ENCODE measurements around the gene BNC1.
"Not testable (repeated sequence)": the region's sequence is repeated elsewhere in the genome, so short reads cannot be mapped to it uniquely, and the experiment has no call there.

BNC1 gene

DNA sequence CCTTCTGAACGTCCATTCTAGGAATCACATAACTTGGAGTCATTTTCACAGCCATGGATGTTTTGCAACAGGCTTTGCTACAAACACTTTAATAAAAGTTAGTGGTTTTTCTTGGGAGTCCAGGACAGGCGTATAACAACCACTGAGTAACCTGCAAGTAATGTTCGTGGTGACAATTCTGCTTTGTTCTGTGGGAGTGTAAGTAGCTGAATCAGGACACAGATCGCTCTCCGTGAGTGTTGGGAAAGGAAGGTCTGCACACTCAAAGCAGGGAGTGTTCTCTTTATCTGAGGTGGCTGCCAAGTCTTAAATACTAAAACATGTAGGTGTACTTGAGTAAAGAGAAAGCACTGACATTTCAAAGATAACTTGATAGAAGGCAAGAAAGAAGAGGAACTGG, 7.9 kb upstream of the BNC1 start:
- no peak for DNase-seq

DNA sequence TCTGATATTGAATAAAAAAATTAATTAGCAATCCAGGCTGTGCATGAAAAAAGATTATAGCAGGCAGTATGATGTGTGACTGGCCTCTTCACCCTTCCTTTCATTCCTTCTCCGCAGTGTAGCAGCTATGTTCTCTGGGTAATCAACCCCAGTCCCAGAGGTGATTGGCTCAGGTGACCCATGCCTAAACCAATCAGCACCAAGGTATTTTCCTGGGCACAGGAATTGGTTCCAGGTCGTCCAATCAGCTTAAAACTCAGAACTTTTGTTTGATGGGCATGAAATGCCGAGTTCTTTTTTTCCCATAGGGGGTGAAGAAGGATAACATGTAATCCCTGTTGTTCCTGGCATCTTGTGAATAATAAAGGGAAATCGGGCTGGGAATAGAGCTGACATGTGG, 5.8 kb upstream of the BNC1 start:
- no peak for DNase-seq

DNA sequence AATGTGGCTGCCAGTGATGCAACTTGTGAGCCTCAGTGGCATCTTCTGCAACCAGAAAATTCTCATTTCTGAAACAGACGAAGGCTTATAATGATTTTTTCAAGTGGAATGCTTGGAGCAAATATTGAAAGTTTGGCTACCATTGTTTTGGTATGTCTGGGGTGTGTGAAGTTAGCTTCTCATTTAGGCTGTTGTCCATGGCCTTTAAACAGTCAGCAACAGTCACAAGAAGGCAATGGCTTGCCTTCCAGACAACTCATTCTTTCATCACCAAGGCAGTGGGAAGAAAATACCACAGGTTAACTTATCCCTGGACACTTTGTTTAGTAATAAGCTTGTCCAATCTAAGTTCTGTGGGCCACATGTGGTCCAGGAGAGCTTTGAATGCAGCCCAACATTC, 4.7 kb upstream of the BNC1 start:
- no peak for DNase-seq

DNA sequence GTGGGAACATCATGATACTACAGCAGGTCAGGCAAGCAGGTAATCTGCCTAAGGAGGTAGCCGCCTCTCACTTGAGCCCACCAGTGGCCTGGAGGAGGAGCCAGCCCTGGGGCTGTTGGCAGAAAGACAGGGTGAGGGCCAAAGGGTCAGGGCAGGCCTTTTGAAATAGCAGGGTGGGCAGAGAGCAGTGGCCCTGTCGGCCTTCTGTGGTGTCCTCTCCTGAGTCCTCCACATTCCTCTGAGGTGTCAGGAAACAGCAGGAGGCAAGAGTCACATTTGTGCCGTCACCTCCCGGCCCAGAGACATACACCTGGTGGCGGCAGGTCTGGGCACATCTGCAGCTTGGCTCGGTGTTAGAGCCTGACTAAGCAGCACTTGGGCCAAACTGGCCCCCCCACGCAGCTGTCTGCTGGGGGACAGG, 3.9 kb upstream of the BNC1 start:
- no peak for DNase-seq

DNA sequence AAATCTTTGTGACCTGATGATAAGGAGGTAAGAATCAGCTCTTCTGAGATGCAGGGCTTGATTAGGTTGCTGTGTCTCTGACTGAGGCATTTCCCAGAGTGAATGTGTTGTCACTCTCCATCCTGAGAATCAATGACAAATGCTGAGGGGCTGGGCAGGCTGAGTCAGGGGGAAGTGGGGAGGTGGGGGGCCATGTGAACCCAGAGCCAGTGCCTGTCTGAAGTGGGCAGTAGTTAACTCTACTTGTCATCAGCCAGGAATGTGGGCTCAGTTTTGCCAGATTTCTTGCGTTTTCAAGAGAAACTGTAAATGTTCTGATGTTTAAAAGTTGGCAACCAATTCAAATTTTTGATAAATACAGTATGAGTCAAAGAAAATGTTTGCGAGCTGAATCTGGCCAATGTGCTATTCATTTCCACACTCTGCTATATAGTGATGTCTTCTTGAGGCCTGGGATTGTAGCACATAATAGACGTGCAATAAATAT, 3.1 kb upstream of the BNC1 start:
- no peak for DNase-seq

DNA sequence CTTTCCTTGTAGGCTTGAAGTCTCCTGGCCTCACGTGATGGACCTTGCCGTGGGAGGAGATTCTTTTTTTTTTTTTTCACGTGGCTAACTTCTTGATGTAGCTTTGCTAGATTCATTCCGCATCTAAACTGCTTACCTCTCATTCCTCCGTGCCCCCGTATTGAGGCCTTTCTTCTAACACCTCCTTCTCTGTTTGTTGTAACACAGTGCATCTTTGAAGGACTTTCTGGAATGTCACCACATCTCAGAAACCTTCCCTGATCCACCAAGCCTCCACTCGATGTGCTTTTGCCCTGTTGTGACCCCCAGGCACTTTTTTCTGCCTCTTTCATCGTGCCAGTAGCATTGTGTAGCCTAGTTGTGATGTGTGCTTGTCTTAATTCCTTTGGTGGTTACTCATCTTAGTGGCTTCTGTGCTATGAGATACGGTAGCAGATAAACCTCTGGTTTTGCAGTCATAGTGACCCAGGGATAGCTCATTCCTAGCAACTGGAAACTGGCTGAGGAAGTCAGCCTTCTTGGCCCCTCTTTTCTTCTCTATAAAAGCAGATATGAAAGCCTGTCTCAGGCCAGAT, 1.6 kb upstream of the BNC1 start:
- DNase-seq = no peak

DNA sequence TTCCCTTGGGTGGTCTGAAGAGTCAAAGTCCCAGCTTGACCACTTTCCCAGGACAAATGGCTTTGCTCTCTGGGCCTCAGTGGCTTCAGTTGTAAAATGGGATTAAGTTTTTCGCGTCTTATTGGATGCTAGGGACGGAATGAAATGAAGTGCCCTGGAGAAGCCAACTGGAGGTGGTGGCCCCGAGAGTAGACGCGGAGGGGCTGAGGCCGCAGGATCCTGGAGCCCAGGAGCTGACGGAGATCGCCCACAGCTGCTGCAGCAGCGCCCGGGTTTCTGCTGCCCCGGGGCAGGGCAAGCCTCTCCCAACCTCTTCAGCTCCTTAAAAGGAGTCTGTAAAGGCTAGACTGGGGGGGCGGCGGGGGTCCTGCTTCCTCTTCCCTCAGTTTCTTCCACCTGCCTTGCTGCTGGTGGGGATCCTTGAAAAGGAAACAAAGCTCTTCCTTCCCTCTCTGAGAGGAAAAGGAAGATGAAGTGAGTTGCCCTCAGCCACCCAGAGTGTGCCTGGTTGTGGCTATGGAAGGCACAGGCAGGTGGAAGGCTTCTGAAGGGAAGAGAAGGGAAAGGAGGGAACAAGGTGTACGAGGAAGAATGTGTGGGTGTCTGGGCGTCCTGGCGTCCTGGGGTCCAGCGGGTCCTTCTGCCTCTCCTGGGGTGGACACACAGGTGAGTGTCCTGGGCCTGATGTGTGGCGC, 967 bp upstream of the BNC1 start:
- no peak for DNase-seq

DNA sequence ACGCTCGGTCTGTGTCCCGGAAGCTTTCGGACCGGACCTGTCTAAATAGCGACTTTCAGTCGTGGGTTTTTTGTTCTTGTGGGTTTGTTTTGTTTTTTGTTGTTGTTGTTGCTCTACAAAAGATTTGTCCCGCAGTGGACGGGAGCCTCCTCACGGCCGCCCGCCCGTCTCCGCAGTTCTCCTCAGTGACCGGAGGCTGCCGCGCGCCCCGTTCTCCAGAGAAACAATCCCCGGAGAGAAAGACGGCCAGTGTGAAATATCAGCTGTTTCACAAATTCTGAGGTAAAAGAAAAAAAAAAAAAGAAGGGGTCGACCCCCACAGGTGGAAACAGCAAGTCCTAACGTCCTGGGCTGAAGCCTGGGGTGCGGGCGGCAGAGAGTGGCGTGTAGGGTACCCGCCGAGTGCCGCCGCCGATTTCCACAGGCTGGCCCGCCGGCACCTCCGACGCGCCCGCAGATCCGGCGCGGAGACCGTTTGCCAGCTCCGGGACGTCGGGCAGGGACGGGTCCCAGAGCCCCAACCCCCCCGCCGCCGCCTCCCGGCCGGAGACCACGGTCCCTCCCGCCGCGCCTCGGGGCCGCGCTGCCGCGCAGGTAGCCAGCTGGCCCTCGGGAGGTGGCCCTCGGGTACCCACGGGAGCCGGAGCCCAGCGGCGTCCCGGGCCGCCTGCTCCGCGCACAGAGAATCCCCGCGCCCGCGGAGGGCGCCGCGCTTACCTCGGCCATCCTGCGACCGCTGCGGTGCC, 478 bp downstream of the BNC1 start:
- no peak for DNase-seq

DNA sequence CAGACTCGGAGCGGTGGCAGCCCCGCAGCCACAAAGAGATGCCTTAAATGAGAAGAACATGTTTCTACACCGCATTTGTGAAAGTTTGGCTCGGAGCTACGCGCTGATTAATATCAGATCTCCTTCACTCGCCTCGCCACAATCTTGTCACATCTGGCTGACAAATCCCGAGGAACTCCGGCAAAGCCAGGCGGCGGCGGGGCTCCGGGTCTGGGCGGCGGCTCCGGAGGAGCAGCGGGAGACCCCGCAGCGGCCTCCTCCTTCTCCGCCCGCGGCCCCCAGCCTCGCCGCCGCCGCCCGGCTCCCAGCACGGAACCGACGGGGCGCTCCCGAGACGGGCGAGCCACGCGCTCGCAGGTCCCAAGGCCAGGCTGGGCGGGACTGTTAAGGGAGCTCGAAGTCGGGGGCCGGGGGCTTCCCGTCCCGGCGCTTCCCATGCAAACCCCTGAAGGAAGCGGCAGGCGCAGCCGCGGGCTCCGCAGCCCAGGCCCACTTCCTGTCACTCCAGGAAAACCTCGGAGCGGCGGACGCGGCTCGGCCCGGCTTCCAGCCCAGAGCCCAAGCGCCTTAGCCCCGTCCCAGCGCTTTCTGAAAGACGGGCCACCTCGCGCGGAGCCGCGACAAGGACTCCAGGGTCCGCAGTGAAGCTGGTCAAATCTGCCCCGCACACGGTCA, 1.2 kb downstream of the BNC1 start:
- DNase-seq = no peak

DNA sequence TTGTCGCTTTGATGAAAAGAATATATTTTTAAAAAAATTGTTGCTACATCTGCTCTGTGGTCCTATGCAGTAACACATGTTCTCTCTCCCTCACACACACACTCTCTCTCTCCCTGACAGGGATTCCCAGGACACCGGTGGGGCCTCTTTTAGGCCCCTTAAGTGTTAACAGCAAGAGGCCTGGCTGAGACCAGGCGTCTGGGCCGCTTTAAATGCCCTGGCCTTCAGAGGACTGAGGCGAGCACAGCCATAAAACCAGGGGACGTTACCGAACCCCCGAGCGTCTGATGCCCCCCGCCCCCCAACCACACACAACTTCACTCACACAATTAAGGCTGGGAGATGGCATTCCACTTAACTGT, 1.7 kb downstream of the BNC1 start:
- no peak for DNase-seq

DNA sequence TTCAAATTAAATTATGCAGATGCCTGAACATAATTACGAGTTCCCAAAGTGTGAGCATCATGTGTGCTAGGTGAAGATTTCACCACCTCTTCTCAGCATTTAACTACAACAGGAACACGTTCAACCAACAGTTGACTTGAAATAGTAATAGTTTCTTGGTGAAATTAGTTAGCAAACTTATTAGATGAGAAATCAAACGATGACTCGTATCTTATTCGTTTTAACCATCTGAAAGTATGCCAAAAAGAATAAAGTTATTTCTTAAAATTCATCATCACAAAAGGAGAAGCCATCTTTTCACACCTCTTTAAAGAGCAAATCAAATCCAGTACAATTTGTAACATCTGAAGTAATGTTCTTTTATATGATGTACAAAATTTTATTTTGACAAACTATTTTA, 2.3 kb downstream of the BNC1 start:
- no peak for DNase-seq

DNA sequence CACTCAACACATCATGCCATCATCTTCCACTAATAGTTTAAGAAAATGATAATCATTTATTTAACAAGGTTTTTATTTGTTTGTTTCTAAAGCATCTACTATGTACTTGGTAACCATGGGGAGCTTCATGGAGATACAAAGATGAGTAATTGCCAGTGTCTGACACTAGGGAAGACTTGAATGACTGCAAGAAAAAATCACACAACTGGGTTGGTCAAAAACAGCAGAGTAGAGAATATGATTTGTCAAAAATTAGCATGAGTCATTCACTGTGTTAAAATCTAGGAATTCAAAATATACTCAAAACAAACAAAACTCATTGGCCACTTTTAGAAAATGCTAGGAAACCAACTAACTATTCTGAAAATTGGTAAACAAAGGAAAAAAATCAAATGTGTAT, 6.3 kb downstream of the BNC1 start:
- no peak for DNase-seq

DNA sequence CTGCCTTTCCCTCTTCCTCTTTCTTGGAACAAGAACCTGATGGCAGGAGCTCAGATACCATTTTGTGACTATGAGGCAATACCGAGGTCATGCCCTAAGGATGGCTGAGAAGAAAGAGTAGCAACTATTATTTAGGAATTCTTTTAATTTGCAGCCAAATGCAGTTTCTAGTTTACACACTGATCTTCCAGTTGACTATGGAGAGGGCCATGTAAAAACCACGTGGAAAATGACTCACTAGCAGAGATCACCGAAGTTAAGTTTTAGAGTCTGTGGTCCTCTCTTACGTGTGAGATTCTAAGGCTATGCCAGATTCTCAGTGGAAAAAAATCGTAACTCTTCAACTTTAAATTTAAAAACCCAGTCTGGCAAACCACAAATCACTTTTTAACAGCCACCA, 7.8 kb downstream of the BNC1 start:
- no peak for DNase-seq

DNA sequence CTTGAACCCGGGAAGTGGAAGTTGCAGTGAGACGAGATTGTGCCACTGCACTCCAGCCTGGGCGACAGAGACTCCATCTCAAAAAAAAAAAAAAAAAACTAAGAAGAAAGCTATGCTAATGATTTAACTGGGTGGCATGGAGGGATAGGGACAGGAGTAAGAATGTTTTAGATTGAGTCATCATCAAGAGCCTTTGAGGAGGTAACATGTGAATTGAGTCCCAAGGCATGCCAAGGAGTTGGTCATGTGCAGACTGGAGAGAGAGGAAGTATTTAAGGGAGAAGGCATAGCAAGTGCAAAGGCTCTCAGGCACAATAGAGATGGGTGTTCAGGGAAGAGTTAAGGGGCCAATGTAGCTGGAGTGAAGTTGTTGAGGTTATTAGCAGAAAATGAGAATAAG, 9.1 kb downstream of the BNC1 start:
- no peak for DNase-seq

DNA sequence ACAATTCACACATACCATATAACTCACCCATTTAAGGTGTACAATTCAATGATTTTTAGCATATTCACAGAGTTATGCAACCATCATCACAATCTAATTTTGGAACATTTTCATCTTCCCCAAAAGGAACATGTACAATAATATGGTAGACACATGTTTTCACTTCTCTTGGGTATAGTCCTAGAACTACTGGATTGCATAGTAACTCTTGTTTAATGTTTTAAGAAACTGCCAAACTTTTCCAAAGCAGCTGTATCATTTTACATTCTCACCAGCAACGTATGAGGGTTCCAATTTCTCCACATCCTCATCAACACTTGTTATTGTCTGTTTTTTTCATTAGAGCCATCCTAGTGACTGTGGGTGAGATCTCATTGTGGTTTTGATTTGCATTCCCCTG, 14.3 kb downstream of the BNC1 start:
- no peak for DNase-seq

DNA sequence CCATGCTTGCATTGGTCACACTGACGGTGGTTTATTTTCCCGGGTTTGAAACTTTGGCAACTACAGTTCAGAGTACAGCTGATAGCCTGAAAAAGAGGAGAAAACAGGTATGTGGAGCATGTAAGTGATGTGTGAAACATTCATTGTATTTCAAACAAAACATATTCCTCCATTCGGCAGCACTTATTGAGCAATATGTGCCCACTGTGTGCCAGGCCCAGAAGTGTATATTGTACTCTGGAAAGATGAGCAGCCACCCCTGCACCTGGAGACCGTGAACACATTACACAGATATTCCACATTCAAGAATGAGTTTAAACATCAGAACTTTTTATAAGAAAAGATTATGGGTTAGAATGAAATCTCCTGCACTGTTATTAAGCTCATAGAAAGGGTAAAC, 16.3 kb downstream of the BNC1 start:
- DNase-seq = no peak

DNA sequence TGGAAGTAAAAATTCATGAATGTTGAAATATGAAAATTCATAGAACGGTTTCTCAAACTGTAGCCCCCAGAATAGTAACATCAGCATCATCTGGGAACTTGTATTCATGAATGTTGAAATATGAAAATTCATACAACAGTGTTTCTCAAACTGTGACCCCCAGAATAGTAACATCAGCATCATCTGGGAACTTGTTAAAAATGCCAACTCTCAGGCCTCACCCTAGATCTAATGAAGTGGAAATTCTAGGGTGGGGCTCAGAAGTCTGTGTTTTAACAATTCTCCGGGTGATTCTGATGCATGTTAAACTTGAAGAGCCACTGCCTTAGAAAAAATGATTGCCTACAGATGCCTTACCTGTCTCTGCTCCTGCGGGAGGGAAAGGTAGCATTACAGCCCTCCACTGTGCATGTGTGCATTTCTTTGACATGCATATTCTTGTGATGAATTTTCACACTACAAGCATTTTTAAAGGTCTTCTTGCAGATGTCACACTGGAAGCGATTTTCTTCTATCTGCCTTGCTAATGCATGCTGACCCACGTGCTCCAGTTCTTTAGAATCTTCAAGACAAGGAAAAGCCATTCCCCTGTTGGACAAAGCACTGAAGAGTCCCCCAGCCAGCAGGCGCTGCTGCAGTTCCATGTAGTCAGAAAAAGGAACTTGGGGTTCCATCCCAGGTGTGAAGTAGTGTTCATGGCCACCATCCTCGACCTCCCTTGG, 21.7 kb downstream of the BNC1 start:
- DNase-seq = no peak

DNA sequence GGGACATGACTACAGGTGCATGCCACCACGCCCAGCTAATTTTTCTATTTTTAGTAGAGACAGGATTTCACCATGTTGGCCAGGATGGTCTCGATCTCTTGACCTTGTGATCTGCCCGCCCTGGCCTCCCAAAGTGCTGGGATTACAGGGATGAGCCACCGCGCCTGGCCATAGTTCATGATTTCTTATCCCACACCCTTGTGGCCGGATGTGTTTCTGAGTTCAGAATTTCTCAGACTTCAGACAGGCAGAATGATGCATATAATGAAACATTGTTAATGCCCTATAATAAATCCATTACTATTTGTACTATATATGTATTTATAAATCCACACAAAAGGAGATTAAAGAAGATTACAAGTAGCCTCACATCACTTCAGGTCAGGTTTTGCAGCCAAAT, 22.3 kb downstream of the BNC1 start:
- not testable (repeated sequence) for DNase-seq

DNA sequence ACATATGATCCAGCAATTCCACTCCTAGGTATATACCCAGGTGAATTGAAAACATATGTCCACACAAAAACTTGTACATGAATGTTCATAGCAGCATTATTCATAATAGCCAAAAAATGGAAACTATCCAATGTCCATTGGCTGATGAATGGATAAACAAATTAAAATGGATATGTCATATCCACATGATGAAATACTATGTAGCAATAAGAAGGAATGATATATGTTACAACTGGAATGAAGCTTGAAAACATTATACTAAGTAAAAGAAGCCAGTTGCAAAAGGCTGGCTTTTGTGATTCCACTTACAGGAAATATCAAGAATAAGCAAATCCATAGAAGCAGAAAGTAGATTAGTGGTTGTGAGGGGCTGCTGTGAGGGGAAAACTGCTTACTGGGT, 33.7 kb downstream of the BNC1 start:
- DNase-seq = no peak

DNA sequence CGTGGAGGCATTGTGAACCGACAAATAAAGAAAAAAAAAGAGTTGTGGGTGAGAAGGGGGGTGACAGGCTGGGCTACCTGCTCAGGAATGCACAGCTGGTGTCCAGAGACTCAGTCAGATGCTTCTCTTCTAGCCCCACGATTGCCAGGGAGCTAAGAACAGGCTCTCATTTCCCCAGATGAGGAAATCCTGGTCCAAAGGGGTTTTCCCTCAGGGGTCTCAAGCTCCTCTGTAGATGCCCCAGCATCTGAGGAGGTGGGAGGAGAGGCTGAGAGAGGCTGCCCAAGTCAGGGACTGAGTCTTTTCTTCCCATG, 35.5 kb downstream of the BNC1 start:
- no peak for DNase-seq

DNA sequence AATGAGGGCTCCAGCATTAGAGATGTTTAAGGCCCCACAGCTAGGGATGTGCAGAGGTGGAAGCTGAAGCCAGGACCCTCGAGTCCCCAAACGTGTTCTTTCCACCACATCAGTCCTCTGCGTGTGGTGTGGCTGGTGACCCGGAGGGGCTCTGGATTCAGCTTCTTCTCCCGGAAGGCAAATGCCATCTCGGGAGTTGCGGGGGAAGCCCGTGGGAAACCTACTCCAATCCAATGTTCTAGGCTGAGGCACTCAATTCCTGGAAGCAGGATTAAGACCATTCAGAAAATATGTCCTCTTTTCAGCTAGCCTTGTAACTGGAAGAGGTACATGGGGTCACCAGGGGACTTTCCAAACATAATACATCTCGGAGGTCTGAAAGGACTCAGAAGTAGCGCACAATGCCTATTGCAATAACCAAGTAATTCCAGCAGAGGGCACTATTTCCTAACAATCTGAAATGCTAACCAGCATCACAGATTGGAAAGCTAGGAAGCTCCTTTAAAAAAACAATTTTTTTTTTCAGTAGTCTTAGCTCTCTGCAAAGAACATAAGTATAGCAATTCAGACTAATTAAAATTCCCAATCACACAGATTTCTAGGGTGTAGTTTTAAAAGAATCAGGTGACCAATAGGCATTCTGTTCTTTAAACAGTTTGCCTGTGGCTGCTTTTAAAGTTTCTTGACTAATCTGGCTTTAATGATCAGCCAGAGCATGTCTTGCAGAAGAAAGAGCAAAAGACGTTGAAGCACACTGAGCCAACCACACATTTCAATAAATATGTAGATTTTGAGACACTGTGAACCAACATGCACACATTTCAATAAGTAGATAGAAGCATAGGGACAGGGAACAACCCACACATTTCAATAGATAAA, 36.1 kb downstream of the BNC1 start:
- peak; percentile 6 to 74 for DNase-seq

DNA sequence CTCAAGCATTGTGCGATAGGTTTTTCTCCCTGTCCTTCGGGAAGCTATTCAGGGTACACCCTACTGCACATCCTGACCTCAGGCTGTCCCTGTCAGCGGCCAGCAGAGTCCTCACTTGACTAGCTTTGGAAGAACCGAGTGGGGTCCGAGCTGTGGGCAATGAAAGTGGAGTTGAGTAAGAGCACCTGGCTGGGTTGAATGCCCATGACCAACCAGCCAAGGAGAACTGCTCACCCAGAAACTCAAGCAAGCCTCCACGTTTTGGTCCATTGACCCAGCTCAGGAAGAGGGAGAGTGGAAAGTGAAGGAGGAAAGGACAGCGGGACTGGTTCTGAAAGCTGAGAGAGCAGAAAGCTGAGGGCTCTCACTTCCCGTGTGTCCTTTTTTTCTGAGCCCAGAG, 40.8 kb downstream of the BNC1 start:
- no peak for DNase-seq

Data from hippocampal formation (tissue), 2 donors.